ENCODE measurements around the gene RAPGEF1.

- TF ChIP-seq INSM2 (tag by site-specific recombination; IDR thresholded peaks at IDR 0.05) (no peak), ZNF501 (tag by site-specific recombination; IDR thresholded peaks at IDR 0.05) (no peak), YY1 (tag by site-specific recombination; IDR thresholded peaks at IDR 0.05) (no peak), ZEB2 (tag by site-specific recombination; IDR thresholded peaks at IDR 0.05) (no peak), ZNF423 (tag by site-specific recombination; IDR thresholded peaks at IDR 0.05) (no peak)
Observed at GRCh38 chr9:131759017-131759647, 19.3 kb upstream of the RAPGEF1 start.
